UCSD-AML1 (cell line): Measurements from ENCODE around the gene NT5DC4.

ENCODE experiments used
- DNase-seq: peaks from one replicate; lab custom pipeline; 2025; ENCODE audit not compliant: unreplicated experiment; lab: John Stamatoyannopoulos, UW

NT5DC4 gene

GRCh38 chr2:112720785-112721184 lies at the start of gene NT5DC4:
TSS of gene NT5DC4 (plus strand) at chr2:112721020. CDS start at chr2:112721080, 60 bp downstream.
- DNase-seq = no peak

- no peak for DNase-seq
Measured at GRCh38 chr2:112671801-112672200, 49.0 kb upstream of the NT5DC4 start.

GRCh38 chr2:112673008-112673407 lies 47.8 kb upstream of the NT5DC4 start:
- DNase-seq = no peak

- peak; percentile 81 for DNase-seq
Measured at GRCh38 chr2:112674229-112674628, 46.6 kb upstream of the NT5DC4 start.

- no peak for DNase-seq
Measured at GRCh38 chr2:112679484-112679883, 41.3 kb upstream of the NT5DC4 start.

GRCh38 chr2:112680666-112681101 lies 40.1 kb upstream of the NT5DC4 start:
- no peak for DNase-seq

- DNase-seq = no peak
Measured at GRCh38 chr2:112682101-112682500, 38.7 kb upstream of the NT5DC4 start.

- DNase-seq = no peak
Measured at GRCh38 chr2:112683550-112684414, 37.0 kb upstream of the NT5DC4 start.

- DNase-seq = no peak
Measured at GRCh38 chr2:112684415-112684775, 36.4 kb upstream of the NT5DC4 start.

- no peak for DNase-seq
Measured at GRCh38 chr2:112685271-112685884, 35.4 kb upstream of the NT5DC4 start.

- peak; percentile 48 for DNase-seq
Measured at GRCh38 chr2:112686348-112687217, 34.2 kb upstream of the NT5DC4 start.

- DNase-seq = no peak
Measured at GRCh38 chr2:112687522-112687921, 33.3 kb upstream of the NT5DC4 start.

GRCh38 chr2:112688086-112688880 lies 32.5 kb upstream of the NT5DC4 start:
- DNase-seq = no peak

- peak; percentile 73 for DNase-seq
Measured at GRCh38 chr2:112690853-112691401, 29.9 kb upstream of the NT5DC4 start.

- no peak for DNase-seq
Measured at GRCh38 chr2:112691881-112692281, 28.9 kb upstream of the NT5DC4 start.

GRCh38 chr2:112692495-112692911 lies 28.3 kb upstream of the NT5DC4 start:
- peak; percentile 73 for DNase-seq

- DNase-seq = no peak
Measured at GRCh38 chr2:112692918-112693317, 27.9 kb upstream of the NT5DC4 start.

- no peak for DNase-seq
Measured at GRCh38 chr2:112693596-112693995, 27.2 kb upstream of the NT5DC4 start.

GRCh38 chr2:112694182-112694581 lies 26.6 kb upstream of the NT5DC4 start:
- DNase-seq = no peak

- no peak for DNase-seq
Measured at GRCh38 chr2:112698834-112699515, 21.8 kb upstream of the NT5DC4 start.
